RWPE1 (cell line): ENCODE data around the gene RMND1.

Experiments
- CTCF ChIA-PET: fragments of 350-600 bp; sonication (Branson Sonifier 250); formaldehyde crosslinking; extraction: SDS; loops from one replicate; lab custom pipeline; 2021; lab: Yijun Ruan, JAX
- POLR2A ChIA-PET: fragments of 400-600 bp; formaldehyde crosslinking; extraction: SDS; loops from one replicate; lab custom pipeline; 2020; ENCODE audit warnings: antibody characterized with exemption; ENCODE audit not compliant: low non-redundant PET; lab: Yijun Ruan, JAX
- DNase-seq: peaks from one replicate; pipeline ENCODE4 v3.0.0; 2012; ENCODE audit warnings: low spot score
- H3K27ac ChIP-seq: fragments of 450-650 bp; 2 replicates; pipeline ENCODE4 v1.5.1; 2017
- CTCF ChIP-seq: fragments of 450-650 bp; conservative IDR thresholded peaks from 2 replicates; pipeline ENCODE4 v1.5.1; 2017; ENCODE audit warnings: low read depth, mild to moderate bottlenecking

RMND1 gene

GRCh38 chr6:151380848-151381205 is 71.1 kb downstream of the RMND1 start:
- POLR2A ChIA-PET = no interaction called here
- no peak for DNase-seq
- H3K27ac ChIP-seq = no peak overlapping the region; the same call in 1 of the 2 replicates
- no peak for TF ChIP-seq CTCF
- CTCF ChIA-PET = no interaction called here

GRCh38 chr6:151379933-151380847 is 71.7 kb downstream of the RMND1 start:
- TF ChIP-seq CTCF = no peak
- no peak for DNase-seq
- ChIA-PET CTCF (no interaction called here), POLR2A (no interaction called here)
- peak overlapping the region; percentile 30 for H3K27ac ChIP-seq

GRCh38 chr6:151377095-151377494 is 74.8 kb downstream of the RMND1 start:
- TF ChIP-seq CTCF = no peak
- ChIA-PET POLR2A (no interaction called here), CTCF (no interaction called here)
- DNase-seq = no peak
- no peak overlapping the region for H3K27ac ChIP-seq

GRCh38 chr6:151376440-151376839 is 75.5 kb downstream of the RMND1 start:
- ChIA-PET CTCF (no interaction called here), POLR2A (no interaction called here)
- DNase-seq = no peak
- H3K27ac ChIP-seq = no peak overlapping the region
- TF ChIP-seq CTCF = no peak

- no peak for DNase-seq
- no peak for TF ChIP-seq CTCF
- ChIA-PET POLR2A (interaction anchor here (1.6 kb wide), 1 partner anchor 14 kb away, joined by 3 read pairs; no protein-coding TSS in a partner anchor), CTCF (no interaction called here)
- no peak overlapping the region for H3K27ac ChIP-seq
Observed at GRCh38 chr6:151375833-151376232, 76.1 kb downstream of the RMND1 start.

- CTCF ChIA-PET = interaction anchor here (0.5 kb wide), 1 partner anchor 956 kb away, joined by 4 read pairs; no protein-coding TSS in a partner anchor
- peak; percentile 19 for DNase-seq
- no peak for TF ChIP-seq CTCF
- POLR2A ChIA-PET = interaction anchor here (1.6 kb wide), 1 partner anchor 16 kb away, joined by 3 read pairs; no protein-coding TSS in a partner anchor
- no peak overlapping the region for H3K27ac ChIP-seq
Observed at GRCh38 chr6:151374036-151374683, 77.8 kb downstream of the RMND1 start.
